SU-DHL-6 (cell line): ENCODE data around the gene C2orf80.

Source experiments
- H2AFZ ChIP-seq: fragments of 200-600 bp; sonication (generic); 2 replicates; pipeline ENCODE4 v1.6.1; 2014; ENCODE audit warnings: low read depth, mild to moderate bottlenecking, moderate library complexity, mixed read lengths, antibody characterized with exemption, low read length; ENCODE audit not compliant: severe bottlenecking
- H3F3A ChIP-seq: fragments of 200-600 bp; shearing (Covaris generic); 2 replicates; pipeline ENCODE4 v1.6.0; 2016; ENCODE audit warnings: antibody characterized with exemption, mild to moderate bottlenecking; ENCODE audit not compliant: insufficient read depth
- H3K27ac ChIP-seq: fragments of 200-600 bp; sonication (generic); 2 replicates; pipeline ENCODE4 v1.5.1; 2016; ENCODE audit warnings: low read depth, mild to moderate bottlenecking, low read length, moderate library complexity, mixed read lengths
- H3K27me3 ChIP-seq: fragments of 200-600 bp; sonication (generic), shearing (Covaris generic); 2 replicates; pipeline ENCODE4 v1.6.0; 2014; ENCODE audit warnings: mild to moderate bottlenecking, low read length
- H3K36me3 ChIP-seq: fragments of 200-600 bp; sonication (generic); 2 replicates; pipeline ENCODE4 v1.6.1; 2014; ENCODE audit warnings: mild to moderate bottlenecking, low read length, mixed read lengths
- H3K4me2 ChIP-seq: fragments of 300-600, 200-600 bp; shearing (Covaris generic), sonication (generic); 2 replicates; pipeline ENCODE4 v1.6.0; 2014; ENCODE audit warnings: low read length, low read depth, mild to moderate bottlenecking; ENCODE audit not compliant: poor library complexity, severe bottlenecking
- H3K4me3 ChIP-seq: fragments of 200-600 bp; sonication (generic); 2 replicates; pipeline ENCODE4 v1.5.1; 2014; ENCODE audit warnings: antibody characterized with exemption, low read length, mild to moderate bottlenecking, mixed read lengths; ENCODE audit not compliant: insufficient read depth, poor library complexity, severe bottlenecking
- H3K79me2 ChIP-seq: fragments of 200-600 bp; sonication (generic); 2 replicates; pipeline ENCODE4 v1.6.1; 2014; ENCODE audit warnings: mild to moderate bottlenecking, low read length, moderate library complexity; ENCODE audit not compliant: insufficient read depth
- H3K9ac ChIP-seq: fragments of 200-600 bp; sonication (generic); 2 replicates; pipeline ENCODE4 v1.7.0; 2014; ENCODE audit warnings: mild to moderate bottlenecking, low read length
- H3K9me2 ChIP-seq: fragments of 200-600 bp; sonication (generic); replicated peaks from 2 replicates; pipeline ENCODE4 v1.6.1; 2014; ENCODE audit warnings: low read length; ENCODE audit not compliant: insufficient read depth
- H3K9me3 ChIP-seq: fragments of 200-600 bp; sonication (generic); 2 replicates; pipeline ENCODE4 v1.6.1; 2014; ENCODE audit warnings: low read length, mixed read lengths; ENCODE audit not compliant: insufficient read depth
- H4K20me1 ChIP-seq: fragments of 200-600 bp; sonication (generic); 2 replicates; pipeline ENCODE4 v1.6.1; 2014; ENCODE audit warnings: low read depth, mild to moderate bottlenecking, antibody characterized with exemption, low read length, moderate library complexity, mixed read lengths
- EZH2phosphoT487 ChIP-seq: fragments of 200-600 bp; sonication (generic), shearing (Covaris generic); conservative IDR thresholded peaks from 2 replicates; pipeline ENCODE4 v1.6.1; 2018; ENCODE audit warnings: mild to moderate bottlenecking, antibody characterized with exemption, low read length, moderate library complexity, mixed read lengths
- TF ChIP-seq, protein P1 (sequence below): fragments of 200-600 bp; sonication (generic); IDR thresholded peaks from one replicate; pipeline ENCODE4 v1.5.1; 2017; ENCODE audit warnings: antibody characterized with exemption, mild to moderate bottlenecking, low read length, moderate library complexity; ENCODE audit not compliant: insufficient read depth, poor library complexity, severe bottlenecking

Gene C2orf80

DNA sequence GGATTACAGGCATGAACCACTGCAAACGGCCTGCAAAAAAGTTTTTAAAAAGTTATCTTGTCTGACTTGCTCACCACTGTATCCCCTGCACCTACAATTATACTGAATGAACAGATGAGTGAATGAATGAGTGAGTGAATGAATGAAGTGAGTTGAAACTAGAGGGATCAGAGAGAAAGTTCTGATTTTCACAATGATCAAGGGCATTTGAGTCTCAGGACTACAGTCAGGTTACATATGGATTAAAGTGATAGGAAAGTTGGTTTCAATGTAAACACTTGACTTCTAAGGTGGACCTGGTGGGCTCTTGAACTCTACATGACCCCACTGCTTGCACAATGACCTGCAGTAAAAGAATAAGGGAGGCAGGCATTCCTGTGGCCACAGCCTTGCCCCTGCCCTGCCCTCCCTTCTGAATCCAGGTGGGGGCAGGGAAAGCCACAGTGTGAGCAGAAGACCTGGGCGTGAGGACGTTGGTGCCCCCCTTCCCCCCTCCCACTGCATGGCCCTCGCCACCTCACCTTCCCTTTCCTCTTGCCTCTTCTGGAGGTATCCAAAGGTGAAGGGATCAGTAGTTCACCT lies 10.7 kb downstream of the C2orf80 start:
- Histone ChIP-seq H3K9ac (no peak overlapping the region), H3K4me2 (no peak overlapping the region), H3K36me3 (no peaks in the 10 kb centered on the region), H2AFZ (no peak overlapping the region), H3K9me3 (no peaks in the 10 kb centered on the region), H3F3A (no peaks in the 10 kb centered on the region), H3K27ac (no peak overlapping the region), H3K27me3 (no peaks in the 10 kb centered on the region), H3K9me2 (no peaks in the 10 kb centered on the region), H4K20me1 (no peaks in the 10 kb centered on the region), H3K4me3 (no peak overlapping the region), H3K79me2 (no peaks in the 10 kb centered on the region)
- TF ChIP-seq, protein P1, sequence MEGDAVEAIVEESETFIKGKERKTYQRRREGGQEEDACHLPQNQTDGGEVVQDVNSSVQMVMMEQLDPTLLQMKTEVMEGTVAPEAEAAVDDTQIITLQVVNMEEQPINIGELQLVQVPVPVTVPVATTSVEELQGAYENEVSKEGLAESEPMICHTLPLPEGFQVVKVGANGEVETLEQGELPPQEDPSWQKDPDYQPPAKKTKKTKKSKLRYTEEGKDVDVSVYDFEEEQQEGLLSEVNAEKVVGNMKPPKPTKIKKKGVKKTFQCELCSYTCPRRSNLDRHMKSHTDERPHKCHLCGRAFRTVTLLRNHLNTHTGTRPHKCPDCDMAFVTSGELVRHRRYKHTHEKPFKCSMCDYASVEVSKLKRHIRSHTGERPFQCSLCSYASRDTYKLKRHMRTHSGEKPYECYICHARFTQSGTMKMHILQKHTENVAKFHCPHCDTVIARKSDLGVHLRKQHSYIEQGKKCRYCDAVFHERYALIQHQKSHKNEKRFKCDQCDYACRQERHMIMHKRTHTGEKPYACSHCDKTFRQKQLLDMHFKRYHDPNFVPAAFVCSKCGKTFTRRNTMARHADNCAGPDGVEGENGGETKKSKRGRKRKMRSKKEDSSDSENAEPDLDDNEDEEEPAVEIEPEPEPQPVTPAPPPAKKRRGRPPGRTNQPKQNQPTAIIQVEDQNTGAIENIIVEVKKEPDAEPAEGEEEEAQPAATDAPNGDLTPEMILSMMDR: no peak

DNA sequence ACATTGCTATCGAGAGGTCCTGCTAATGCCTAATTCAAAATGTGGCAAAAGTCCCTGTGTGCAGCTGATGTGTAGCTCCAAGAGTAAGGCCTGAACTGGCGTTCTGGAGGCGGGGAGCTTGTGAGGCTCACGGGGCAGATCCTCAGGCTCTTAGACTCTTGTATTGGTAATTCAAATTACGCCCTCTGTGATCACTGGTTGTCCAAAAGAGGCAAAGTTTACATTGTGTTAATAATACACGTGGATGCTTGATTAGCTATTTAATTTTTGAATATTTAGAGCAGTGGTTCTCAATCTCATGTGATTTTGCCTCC lies 14.0 kb downstream of the C2orf80 start:
- Histone ChIP-seq H3F3A (no peaks in the 10 kb centered on the region), H3K9me2 (no peaks in the 10 kb centered on the region), H3K27me3 (no peaks in the 10 kb centered on the region), H2AFZ (no peak overlapping the region), H4K20me1 (no peaks in the 10 kb centered on the region), H3K9me3 (no peaks in the 10 kb centered on the region), H3K4me2 (no peak overlapping the region), H3K27ac (no peak overlapping the region), H3K4me3 (no peak overlapping the region), H3K79me2 (no peaks in the 10 kb centered on the region), H3K9ac (no peak overlapping the region), H3K36me3 (no peaks in the 10 kb centered on the region)
- TF ChIP-seq, protein P1: no peak
- TF ChIP-seq EZH2phosphoT487: no peak

DNA sequence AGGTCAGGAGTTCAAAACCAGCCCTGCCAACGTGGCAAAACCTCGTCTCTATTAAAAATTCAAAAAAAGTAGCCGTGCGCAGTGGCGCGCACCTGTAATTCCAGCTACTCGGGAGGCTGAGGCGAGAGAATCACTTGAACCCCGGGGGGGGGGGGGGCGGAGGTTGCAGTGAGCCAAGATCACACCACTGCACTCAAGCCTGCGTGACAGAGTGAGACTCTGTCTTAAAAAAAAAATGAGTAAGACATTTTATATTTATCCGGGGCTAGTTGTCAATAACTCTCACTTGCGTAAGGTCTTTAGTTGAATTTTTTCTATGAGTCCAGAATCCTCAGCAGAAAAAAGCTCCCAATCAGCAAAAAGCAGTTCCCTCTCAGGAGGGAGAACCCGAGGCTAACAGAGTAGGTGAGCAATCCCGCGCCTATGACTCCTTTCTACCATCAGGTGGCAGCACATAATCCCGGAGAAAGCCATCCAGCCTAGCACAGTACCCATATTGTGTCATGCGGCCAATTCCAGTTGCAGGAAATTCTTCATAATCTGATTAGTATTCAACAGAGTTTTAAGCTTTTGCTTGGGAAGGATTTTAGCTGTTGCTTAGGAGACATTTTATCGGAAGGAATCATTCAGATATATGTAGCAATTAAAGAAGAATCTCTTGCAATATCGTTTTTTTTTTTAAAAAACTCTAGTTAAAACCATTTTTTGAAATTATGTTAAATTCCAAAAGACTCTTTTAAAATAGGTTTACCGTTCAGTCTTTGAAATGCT lies 14.6 kb downstream of the C2orf80 start:
- Histone ChIP-seq H3K27ac (no peak overlapping the region), H3K9me3 (no peaks in the 10 kb centered on the region), H3K4me3 (no peak overlapping the region), H3F3A (no peaks in the 10 kb centered on the region), H3K9me2 (no peaks in the 10 kb centered on the region), H4K20me1 (no peaks in the 10 kb centered on the region), H3K79me2 (no peaks in the 10 kb centered on the region), H2AFZ (no peak overlapping the region), H3K27me3 (no peaks in the 10 kb centered on the region), H3K4me2 (no peak overlapping the region), H3K36me3 (no peaks in the 10 kb centered on the region), H3K9ac (no peak overlapping the region)
- TF ChIP-seq EZH2phosphoT487: no peak
- TF ChIP-seq, protein P1: peak; percentile 61
